ENCODE results near the gene TLX2.

The TLX2 gene

DNA sequence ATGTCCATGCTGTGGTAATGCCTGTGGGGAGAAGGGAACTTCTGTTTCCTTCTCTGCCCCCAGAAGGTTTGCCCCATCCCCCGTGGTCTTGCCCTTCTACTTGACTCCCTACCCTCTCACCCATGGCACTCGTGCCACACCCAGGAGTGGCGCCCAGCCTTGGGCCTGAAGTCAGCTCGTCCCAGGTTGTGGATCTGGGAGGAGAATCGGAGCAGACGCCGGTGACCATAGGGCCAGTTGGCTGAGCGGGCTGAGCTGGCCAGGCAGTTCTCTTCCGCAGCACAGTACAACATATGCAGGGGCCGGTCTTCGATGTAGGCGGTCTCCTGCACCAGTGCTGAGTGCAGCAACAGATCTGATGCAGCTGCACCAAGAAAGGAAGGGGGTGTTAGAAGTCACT lies 20.2 kb downstream of the TLX2 start:
- TF ChIP-seq, protein P1, sequence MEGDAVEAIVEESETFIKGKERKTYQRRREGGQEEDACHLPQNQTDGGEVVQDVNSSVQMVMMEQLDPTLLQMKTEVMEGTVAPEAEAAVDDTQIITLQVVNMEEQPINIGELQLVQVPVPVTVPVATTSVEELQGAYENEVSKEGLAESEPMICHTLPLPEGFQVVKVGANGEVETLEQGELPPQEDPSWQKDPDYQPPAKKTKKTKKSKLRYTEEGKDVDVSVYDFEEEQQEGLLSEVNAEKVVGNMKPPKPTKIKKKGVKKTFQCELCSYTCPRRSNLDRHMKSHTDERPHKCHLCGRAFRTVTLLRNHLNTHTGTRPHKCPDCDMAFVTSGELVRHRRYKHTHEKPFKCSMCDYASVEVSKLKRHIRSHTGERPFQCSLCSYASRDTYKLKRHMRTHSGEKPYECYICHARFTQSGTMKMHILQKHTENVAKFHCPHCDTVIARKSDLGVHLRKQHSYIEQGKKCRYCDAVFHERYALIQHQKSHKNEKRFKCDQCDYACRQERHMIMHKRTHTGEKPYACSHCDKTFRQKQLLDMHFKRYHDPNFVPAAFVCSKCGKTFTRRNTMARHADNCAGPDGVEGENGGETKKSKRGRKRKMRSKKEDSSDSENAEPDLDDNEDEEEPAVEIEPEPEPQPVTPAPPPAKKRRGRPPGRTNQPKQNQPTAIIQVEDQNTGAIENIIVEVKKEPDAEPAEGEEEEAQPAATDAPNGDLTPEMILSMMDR (IDR thresholded peaks at IDR 0.05; ENCODE audit: low read depth, low read length): no peak
- no peak overlapping the region for H3K4me3 ChIP-seq (ENCODE audit: low read depth, low read length)

DNA sequence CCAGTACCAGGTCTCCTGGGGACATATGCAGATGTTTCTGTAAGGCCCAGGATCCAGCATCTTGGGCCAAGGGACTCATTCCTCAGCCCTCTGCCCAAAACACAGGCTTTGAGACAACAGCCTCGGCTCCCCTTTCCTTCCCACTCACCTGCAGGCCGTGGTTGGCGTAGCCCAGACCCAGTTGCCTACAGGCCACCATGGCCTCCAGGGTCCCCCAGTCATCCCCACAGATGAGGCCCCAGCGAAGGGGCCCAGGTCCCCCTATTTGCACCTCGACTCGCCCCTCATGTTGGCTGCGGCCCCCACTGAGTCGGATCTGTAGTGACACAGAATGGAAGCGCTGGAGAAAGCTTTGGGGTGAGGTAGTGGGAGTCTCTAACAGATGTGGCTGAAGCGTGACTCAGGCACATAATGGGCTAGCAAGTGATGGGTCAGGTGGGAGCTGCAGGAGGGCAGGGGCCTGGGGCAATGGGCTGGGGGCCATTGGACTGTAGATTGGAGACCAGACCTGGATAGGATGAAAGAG lies 21.3 kb downstream of the TLX2 start:
- H3K4me3 ChIP-seq (ENCODE audit: low read depth, low read length): no peak overlapping the region
- TF ChIP-seq, protein P1 (IDR thresholded peaks at IDR 0.05; ENCODE audit: low read depth, low read length): no peak

DNA sequence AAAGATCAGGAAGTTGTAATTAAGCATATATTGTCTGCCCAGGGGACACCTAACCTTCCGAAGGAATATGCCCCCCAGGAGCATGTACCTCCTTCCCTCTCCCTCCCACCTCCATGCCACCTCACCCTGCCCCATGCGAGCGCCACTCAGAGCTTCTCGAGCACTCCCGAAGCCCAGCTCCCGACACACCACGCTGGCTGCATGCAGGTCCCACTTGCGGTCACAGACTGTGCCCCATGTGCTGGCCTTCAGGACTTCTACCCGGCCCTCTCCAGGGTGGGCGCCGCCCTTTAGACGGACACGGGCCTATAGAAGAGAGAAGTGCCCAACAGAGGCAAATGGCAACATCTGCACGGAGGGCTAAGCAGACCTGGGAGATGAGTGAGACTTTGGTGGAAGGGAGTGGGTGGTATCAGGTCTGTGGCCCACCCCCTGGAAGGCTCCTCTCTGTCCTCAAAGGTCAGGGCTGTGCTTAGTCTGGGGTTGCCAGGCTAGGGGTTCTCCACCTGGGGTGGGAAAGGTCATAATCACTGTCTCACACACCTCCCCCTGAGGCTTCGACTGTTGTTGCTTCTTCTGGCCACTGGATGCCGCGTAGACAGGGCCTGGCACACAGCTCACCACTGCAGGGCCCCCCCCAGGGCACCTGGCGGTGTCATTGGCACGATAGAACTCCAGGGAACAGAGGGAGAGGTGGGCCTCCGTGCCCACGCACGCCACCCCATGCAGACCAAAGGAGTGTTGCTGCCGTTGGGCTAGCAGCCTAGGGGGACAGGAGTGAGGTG lies 22.1 kb downstream of the TLX2 start:
- no peak overlapping the region for H3K4me3 ChIP-seq (ENCODE audit: low read depth, low read length)
- TF ChIP-seq, protein P1 (IDR thresholded peaks at IDR 0.05; ENCODE audit: low read depth, low read length): no peak

DNA sequence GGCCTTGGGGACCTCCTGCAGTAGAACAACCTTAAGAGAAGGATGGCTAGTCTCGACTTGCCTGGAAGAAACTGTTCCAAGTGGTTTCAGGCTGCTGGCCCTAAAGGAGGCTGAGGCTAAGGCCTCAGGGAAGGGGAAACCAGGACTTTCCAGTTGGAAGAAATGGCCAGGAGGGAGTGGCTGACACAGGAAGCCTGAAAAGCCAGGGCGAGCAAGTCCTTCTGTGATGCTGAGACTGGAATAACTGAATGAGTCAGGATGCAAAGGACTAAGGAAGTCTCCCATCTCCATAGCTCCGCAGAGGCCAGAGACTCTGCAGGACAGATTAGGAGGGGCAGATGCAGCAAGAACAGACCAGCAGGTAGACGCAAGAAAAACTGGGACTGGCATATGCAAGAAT lies 22.9 kb downstream of the TLX2 start:
- no peak overlapping the region for H3K4me3 ChIP-seq (ENCODE audit: low read depth, low read length)
- TF ChIP-seq, protein P1 (IDR thresholded peaks at IDR 0.05; ENCODE audit: low read depth, low read length): no peak

DNA sequence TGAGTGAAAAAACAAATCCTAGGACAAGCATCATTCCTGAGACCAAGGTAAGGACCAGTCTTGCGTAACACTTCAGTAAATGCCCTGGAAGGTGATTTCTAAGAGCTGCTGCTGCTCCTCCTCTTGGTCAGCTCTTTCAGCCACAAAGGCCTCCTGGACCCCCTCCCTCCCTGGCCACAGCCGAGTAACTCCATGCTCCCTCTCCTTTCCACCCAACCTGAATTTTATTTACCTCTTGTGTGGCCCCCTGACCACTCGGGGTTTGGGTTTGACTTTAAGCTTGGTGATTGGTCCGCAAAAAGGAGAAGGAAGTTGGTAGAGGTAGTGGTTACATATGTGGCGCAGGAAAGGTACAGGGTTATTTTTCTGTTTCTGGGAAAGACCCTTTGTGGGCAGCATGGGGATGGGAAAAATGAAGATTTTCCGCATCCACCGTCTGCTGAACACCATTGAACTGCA lies 24.7 kb downstream of the TLX2 start:
- TF ChIP-seq, protein P1 (IDR thresholded peaks at IDR 0.05; ENCODE audit: low read depth, low read length): no peak
- H3K4me3 ChIP-seq (ENCODE audit: low read depth, low read length): no peak overlapping the region

DNA sequence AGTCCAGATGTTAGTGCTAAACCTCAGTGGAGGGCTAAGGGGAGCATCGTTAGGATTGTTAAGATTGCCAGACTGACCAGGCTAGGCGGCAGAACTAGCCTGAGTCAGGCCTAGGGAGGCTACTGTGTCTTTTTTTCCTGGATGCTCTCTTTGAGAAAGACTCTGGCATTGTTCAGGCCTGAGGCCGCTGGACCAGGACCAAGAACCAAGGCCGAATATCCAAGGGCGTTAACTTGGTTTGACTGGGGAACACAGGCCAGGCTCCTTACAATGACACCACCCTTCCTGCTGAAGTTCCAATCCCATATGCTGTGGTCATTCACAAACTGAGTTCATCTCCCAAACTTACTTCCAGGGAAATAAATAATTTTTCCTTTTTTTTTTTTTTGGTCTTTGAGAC lies 26.0 kb downstream of the TLX2 start:
- TF ChIP-seq, protein P1 (IDR thresholded peaks at IDR 0.05; ENCODE audit: low read depth, low read length): no peak
- H3K4me3 ChIP-seq (ENCODE audit: low read depth, low read length): no peak overlapping the region

DNA sequence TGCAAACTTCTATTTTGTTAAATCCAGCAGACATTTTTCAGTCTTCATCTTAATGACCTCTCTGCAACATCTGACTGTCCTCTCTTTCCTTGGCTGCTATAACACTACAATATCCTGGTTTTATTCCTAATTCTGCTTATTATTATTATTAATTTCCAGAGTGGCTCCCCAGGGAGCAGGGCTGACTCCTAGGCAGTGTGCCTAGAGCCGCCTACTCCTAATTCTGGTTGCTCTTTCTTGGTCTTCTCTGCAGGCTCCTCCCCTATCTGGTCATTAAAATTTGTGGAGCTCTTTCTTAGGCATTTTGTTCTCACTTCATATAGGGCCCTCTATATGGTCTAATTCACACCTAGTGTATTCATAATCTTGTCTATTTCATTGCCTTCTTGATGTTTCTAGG lies 28.7 kb downstream of the TLX2 start:
- TF ChIP-seq, protein P1 (IDR thresholded peaks at IDR 0.05; ENCODE audit: low read depth, low read length): no peak
- H3K4me3 ChIP-seq (ENCODE audit: low read depth, low read length): no peak overlapping the region
